Smooth muscle cell (in vitro differentiated cells): ENCODE measurements around the gene SLC7A4. TPM values are rescaled to one million over a fixed set of nuclear protein-coding genes. Genes with fewer than 3 reads are reported as not detected.

ENCODE experiments used
- DNase-seq: peaks from one replicate; lab custom pipeline; 2025; ENCODE audit not compliant: unreplicated experiment; lab: John Stamatoyannopoulos, UW
- H2AFZ ChIP-seq: fragments of 200-600 bp; sonication (generic); 2 replicates; pipeline ENCODE4 v1.6.0; 2016; ENCODE audit warnings: antibody characterized with exemption, low read depth, mild to moderate bottlenecking
- H3F3A ChIP-seq: fragments of 200-600 bp; sonication (generic); 2 replicates; pipeline ENCODE4 v1.6.0; 2017; ENCODE audit warnings: antibody characterized with exemption, low read depth
- H3K27ac ChIP-seq: fragments of 200-600 bp; sonication (generic); 2 replicates; pipeline ENCODE4 v1.5.1; 2016; ENCODE audit warnings: low read depth, mild to moderate bottlenecking
- H3K27me3 ChIP-seq: fragments of 200-600 bp; sonication (generic); 2 replicates; pipeline ENCODE4 v1.6.1; 2016; ENCODE audit warnings: low read depth, mild to moderate bottlenecking
- H3K36me3 ChIP-seq: fragments of 200-600 bp; sonication (generic); 2 replicates; pipeline ENCODE4 v1.5.1; 2016; ENCODE audit warnings: low read depth
- H3K4me1 ChIP-seq: fragments of 200-600 bp; sonication (generic); 2 replicates; pipeline ENCODE4 v1.5.1; 2016; ENCODE audit warnings: low read depth
- H3K4me2 ChIP-seq: fragments of 200-600 bp; sonication (generic); 2 replicates; pipeline ENCODE4 v1.6.0; 2016; ENCODE audit warnings: mild to moderate bottlenecking
- H3K4me3 ChIP-seq: fragments of 200-600 bp; sonication (generic); 2 replicates; pipeline ENCODE4 v1.5.1; 2016; ENCODE audit warnings: mild to moderate bottlenecking
- H3K79me2 ChIP-seq: fragments of 200-600 bp; sonication (generic); 2 replicates; pipeline ENCODE4 v1.6.0; 2016; ENCODE audit warnings: low read depth, mild to moderate bottlenecking
- H3K9ac ChIP-seq: fragments of 200-600 bp; sonication (generic); 2 replicates; pipeline ENCODE4 v1.6.0; 2016; ENCODE audit warnings: low read depth
- H3K9me3 ChIP-seq: fragments of 200-600 bp; sonication (generic); replicated peaks from 2 replicates; pipeline ENCODE4 v1.5.1; 2016; ENCODE audit warnings: low read depth
- H4K20me1 ChIP-seq: fragments of 200-600 bp; sonication (generic); 2 replicates; pipeline ENCODE4 v1.6.0; 2016; ENCODE audit warnings: low read depth
- WGBS: methylation state at CpG from one replicate; pipeline ENCODE4 v1.1.7; 2016; ENCODE audit warnings: low lambda C conversion rate; 5-methylcytosine and 5-hydroxymethylcytosine counted together
- polyA plus RNA-seq: library from polyadenylated mRNA; unstranded; fragments of >200 nt; fragmentation: Nextera tagmentation; extraction: Ambion mirVana; gene quantifications from 2 replicates; pipeline ENCODE4 v1.2.1, GENCODE V29; 2016
- total RNA-seq: library from RNA; depleted of rRNA; stranded (reverse); fragments of >200 nt; gene quantifications from 2 replicates; pipeline ENCODE4 v1.2.3, GENCODE V29; 2014
- TF ChIP-seq, protein P1 (sequence below): fragments of 200-600 bp; sonication (generic); IDR thresholded peaks from 2 replicates; pipeline ENCODE4 v1.5.1; 2017; ENCODE audit warnings: borderline replicate concordance, mild to moderate bottlenecking, antibody characterized with exemption; ENCODE audit not compliant: insufficient read depth, poor library complexity, severe bottlenecking

SLC7A4 gene
- total and polyA plus RNA-seq, 2 experiments from 2014 or later = 0.30 to 1.5 TPM

DNA sequence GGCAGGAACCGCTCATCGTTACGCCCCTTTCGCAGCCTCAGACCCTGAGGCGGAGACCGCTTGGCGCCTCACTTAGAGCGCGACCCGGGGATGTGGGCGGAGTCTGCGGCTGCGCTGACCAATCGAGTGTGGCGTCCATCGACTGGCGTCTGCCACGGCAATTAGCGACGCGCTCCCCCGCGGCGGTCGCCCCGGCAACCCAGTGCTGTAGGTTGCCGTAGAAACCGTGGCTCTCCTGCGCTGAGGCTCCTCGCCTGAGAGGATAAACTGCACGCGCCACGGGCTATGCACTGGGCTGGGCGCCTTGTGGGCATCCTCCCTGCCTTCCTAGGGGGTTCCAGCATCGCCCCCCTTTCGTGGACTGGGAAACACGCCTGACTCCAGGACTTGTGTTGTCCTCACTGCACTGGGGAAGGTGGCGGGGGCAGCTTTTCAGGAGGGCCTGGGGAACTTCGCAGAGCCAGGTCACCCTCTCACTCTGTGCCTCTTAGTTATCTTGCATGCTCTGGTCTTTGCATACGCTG is 18.1 kb downstream of the SLC7A4 start:
- Histone ChIP-seq H3K27ac (peak overlapping the region; percentile 79), H3K9ac (peak overlapping the region; percentile 74)

DNA sequence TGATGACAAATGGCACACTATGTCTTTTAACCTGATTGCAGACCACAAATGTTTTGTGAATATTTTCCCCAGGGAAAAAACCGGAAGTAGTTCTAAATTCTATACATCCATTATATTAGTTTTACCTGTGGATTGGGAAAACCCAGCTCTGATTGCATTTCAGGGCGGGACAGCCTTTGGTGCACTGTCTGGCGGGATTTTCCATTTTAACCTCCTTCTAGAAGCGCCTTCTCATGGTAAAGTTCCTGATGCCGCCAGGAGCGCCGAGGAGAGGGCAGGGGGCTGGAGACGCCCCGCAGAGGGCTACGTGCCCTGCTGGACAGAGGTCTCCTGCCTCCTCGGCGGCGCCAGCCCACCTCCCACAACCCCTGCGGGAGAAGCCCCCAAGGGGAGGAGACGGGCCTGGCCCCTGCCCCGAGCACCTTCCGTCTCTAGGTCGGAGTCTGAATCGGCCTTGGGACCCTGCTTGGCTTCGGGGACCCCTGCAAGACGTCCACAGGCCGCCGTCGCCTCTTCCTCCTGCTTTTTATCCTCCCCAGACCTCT is 18.6 kb downstream of the SLC7A4 start:
- no peaks in the 10 kb centered on the region for H3K79me2 ChIP-seq
- 6% methylated on average over 16 of the region's 24 CpGs for WGBS
- H3K27me3 ChIP-seq = no peaks in the 10 kb centered on the region
- peak overlapping the region; percentile 44 for H2AFZ ChIP-seq
- no peak for DNase-seq
- TF ChIP-seq, protein P1, sequence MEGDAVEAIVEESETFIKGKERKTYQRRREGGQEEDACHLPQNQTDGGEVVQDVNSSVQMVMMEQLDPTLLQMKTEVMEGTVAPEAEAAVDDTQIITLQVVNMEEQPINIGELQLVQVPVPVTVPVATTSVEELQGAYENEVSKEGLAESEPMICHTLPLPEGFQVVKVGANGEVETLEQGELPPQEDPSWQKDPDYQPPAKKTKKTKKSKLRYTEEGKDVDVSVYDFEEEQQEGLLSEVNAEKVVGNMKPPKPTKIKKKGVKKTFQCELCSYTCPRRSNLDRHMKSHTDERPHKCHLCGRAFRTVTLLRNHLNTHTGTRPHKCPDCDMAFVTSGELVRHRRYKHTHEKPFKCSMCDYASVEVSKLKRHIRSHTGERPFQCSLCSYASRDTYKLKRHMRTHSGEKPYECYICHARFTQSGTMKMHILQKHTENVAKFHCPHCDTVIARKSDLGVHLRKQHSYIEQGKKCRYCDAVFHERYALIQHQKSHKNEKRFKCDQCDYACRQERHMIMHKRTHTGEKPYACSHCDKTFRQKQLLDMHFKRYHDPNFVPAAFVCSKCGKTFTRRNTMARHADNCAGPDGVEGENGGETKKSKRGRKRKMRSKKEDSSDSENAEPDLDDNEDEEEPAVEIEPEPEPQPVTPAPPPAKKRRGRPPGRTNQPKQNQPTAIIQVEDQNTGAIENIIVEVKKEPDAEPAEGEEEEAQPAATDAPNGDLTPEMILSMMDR = no peak
- peaks cover 19% of the 10 kb centered on the region for H3K4me1 ChIP-seq
- H3K9ac ChIP-seq = peak overlapping the region; percentile 74
- peak overlapping the region; percentile 62 for H3K27ac ChIP-seq
- no peaks in the 10 kb centered on the region for H3K9me3 ChIP-seq
- H3K4me3 ChIP-seq = peak overlapping the region; percentile 51
- no peaks in the 10 kb centered on the region for H3K36me3 ChIP-seq
- H3K4me2 ChIP-seq = peak overlapping the region; percentile 89
- peaks cover 5% of the 10 kb centered on the region for H3F3A ChIP-seq
- no peaks in the 10 kb centered on the region for H4K20me1 ChIP-seq

More for the DNA sequence above, 18.1 kb downstream of the SLC7A4 start:
- no peaks in the 10 kb centered on the region for H3K79me2 ChIP-seq
- H3K4me1 ChIP-seq = peaks cover 19% of the 10 kb centered on the region
- H2AFZ ChIP-seq = no peak overlapping the region
- no peaks in the 10 kb centered on the region for H3K9me3 ChIP-seq
- H4K20me1 ChIP-seq = no peaks in the 10 kb centered on the region
- peak; percentile 78 for DNase-seq
- TF ChIP-seq, protein P1 = no peak
- 3% methylated on average over 40 of the region's 40 CpGs for WGBS
- peak overlapping the region; percentile 51 for H3K4me3 ChIP-seq
- H3K36me3 ChIP-seq = no peaks in the 10 kb centered on the region
- H3F3A ChIP-seq = peaks cover 5% of the 10 kb centered on the region
- H3K4me2 ChIP-seq = peak overlapping the region; percentile 89
- no peaks in the 10 kb centered on the region for H3K27me3 ChIP-seq

DNA sequence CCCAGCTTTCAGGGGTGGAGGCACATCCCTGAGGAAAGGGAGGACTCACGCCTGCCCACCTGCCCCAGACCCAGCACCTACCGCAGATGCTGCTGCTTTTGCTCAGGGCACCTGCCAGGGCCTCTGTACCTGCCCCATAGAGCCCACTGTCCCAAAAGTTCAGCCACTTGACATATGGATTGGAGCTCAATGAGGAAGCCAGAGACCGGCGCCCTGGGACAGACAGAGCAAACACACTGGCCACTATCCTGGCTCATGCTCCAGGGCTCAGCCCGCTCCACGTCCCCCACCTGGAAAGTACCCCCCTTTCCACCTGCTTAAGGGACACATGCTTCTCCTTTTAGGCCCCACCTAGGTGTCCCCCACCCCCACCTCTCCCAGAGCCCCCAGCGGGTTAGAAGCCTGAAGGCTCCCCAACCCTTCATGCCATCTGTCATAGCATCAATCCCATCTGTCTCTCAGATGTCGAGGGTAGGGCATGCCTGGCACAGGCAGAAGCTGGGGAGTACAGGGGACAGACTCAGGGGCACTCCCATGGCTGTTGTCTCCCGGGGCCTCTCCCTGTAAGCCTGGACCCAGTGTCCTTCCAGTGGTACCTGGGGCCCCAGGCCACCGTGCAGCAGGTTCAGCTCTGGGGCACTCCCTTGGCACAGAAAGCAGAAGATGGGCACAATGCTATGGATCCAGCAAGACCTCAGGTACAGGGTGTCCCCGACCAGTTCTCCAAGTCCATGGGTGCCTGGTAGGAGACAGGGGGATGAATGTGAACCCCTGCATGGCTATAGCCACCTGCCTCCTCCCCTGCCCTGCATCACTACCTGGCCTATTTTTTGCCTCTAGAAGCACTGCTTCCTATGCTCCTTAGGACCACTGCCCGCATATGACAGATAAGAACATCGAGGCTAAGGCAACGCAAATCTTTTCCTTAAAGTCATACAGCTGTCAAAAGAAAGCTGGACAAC is 19.6 kb downstream of the SLC7A4 start:
- Histone ChIP-seq H3K27ac (no peak overlapping the region), H3K4me3 (no peak overlapping the region), H3K4me2 (no peak overlapping the region), H3K9me3 (no peaks in the 10 kb centered on the region), H3K79me2 (no peaks in the 10 kb centered on the region), H3K27me3 (no peaks in the 10 kb centered on the region), H3K36me3 (no peaks in the 10 kb centered on the region), H4K20me1 (no peaks in the 10 kb centered on the region), H3K9ac (no peak overlapping the region), H3F3A (peaks cover 5% of the 10 kb centered on the region), H2AFZ (no peak overlapping the region), H3K4me1 (peaks cover 19% of the 10 kb centered on the region)
- DNase-seq = no peak
- WGBS = 88% methylated on average over 14 of the region's 14 CpGs
- TF ChIP-seq, protein P1 = no peak
